Lung microvascular endothelial cell (primary cell): ENCODE results near the gene HSD17B12. TPM values are rescaled to one million over a fixed set of nuclear protein-coding genes. Genes with fewer than 3 reads are reported as not detected.
"Not testable (repeated sequence)": the region's sequence is repeated elsewhere in the genome, so short reads cannot be mapped to it uniquely, and the experiment has no call there.

Experiments
- DNase-seq, 2 donors: peaks; one replicate each; pipeline versions ENCODE4 v3.0.0 to v3.0.0-alpha.2; 2010; ENCODE audit warnings: low read depth in 2 of 2
- total RNA-seq: library from RNA; depleted of rRNA; stranded (reverse); fragments of >200 nt; gene quantifications from 2 replicates; pipeline ENCODE4 v1.2.1, GENCODE V29; 2014

HSD17B12 gene
- 64.5 and 94.8 TPM in 2 replicates for total RNA-seq

GRCh38 chr11:43680521-43681400, at the start of gene HSD17B12:
Gene HSD17B12, plus strand, starts transcription at chr11:43680738. Its CDS starts 90 bp downstream, at chr11:43680828.
- peak; percentile 99 for DNase-seq

- DNase-seq = no peak
These were observed 48.8 kb upstream of the HSD17B12 start for GRCh38 chr11:43631732-43632131.

GRCh38 chr11:43632181-43632580, 48.4 kb upstream of the HSD17B12 start:
- DNase-seq = peak; percentile 83 to 92

GRCh38 chr11:43638717-43639116, 41.8 kb upstream of the HSD17B12 start:
- no peak for DNase-seq

- DNase-seq = no peak
These were observed 41.3 kb upstream of the HSD17B12 start for GRCh38 chr11:43639224-43639623.

- DNase-seq = no peak
These were observed 40.6 kb upstream of the HSD17B12 start for GRCh38 chr11:43639920-43640319.

- peak; percentile 89 to 90 for DNase-seq
These were observed 36.5 kb upstream of the HSD17B12 start for GRCh38 chr11:43643898-43644620.

GRCh38 chr11:43644621-43645299, 35.8 kb upstream of the HSD17B12 start:
- peak; percentile 7 to 30 for DNase-seq

GRCh38 chr11:43646767-43647166, 33.8 kb upstream of the HSD17B12 start:
- DNase-seq = no peak

- no peak for DNase-seq
These were observed 31.6 kb upstream of the HSD17B12 start for GRCh38 chr11:43648888-43649287.

GRCh38 chr11:43649501-43649900, 31.0 kb upstream of the HSD17B12 start:
- DNase-seq = no peak

- no peak for DNase-seq
These were observed 30.6 kb upstream of the HSD17B12 start for GRCh38 chr11:43649921-43650320.

GRCh38 chr11:43663018-43663417, 17.5 kb upstream of the HSD17B12 start:
- not testable (repeated sequence) for DNase-seq

- no peak for DNase-seq
These were observed 16.2 kb upstream of the HSD17B12 start for GRCh38 chr11:43664295-43664694.

GRCh38 chr11:43671284-43671683, 9.3 kb upstream of the HSD17B12 start:
- not testable (repeated sequence) for DNase-seq

- no peak for DNase-seq
These were observed 6.0 kb upstream of the HSD17B12 start for GRCh38 chr11:43674560-43674959.

- DNase-seq = no peak
These were observed 3.6 kb upstream of the HSD17B12 start for GRCh38 chr11:43676933-43677332.

GRCh38 chr11:43681401-43681942, 934 bp downstream of the HSD17B12 start:
- peak; percentile 32 to 39 for DNase-seq

GRCh38 chr11:43682081-43682480, 1.5 kb downstream of the HSD17B12 start:
- DNase-seq = not testable (repeated sequence)

GRCh38 chr11:43685440-43685839, 4.9 kb downstream of the HSD17B12 start:
- peak; percentile 13 to 31 for DNase-seq

- DNase-seq = peak; percentile 64 to 67
These were observed 5.7 kb downstream of the HSD17B12 start for GRCh38 chr11:43686207-43686606.
